Neural cell (in vitro differentiated cells): ENCODE measurements around the gene MORN4. TPM values are rescaled to one million over a fixed set of nuclear protein-coding genes. Genes with fewer than 3 reads are reported as not detected.

Experiments used
- H2AFZ ChIP-seq: fragments of 200-600, 300-800 bp; sonication (generic), shearing (Covaris generic); 2 replicates; pipeline ENCODE4 v1.6.0; 2014; ENCODE audit warnings: low read depth, mild to moderate bottlenecking, antibody characterized with exemption, low read length, moderate library complexity
- H3F3A ChIP-seq: fragments of 200-600 bp; shearing (Covaris generic); 2 replicates; pipeline ENCODE4 v1.6.1; 2016; ENCODE audit warnings: mild to moderate bottlenecking, moderate library complexity, mixed read lengths, antibody characterized with exemption, low read length; ENCODE audit not compliant: insufficient read depth, poor library complexity, severe bottlenecking
- H3K27ac ChIP-seq: fragments of 200-600, 300-800 bp; sonication (generic), shearing (Covaris generic); 2 replicates; pipeline ENCODE4 v1.5.1; 2014; ENCODE audit warnings: mild to moderate bottlenecking, low read length, moderate library complexity
- H3K27me3 ChIP-seq: fragments of 300-800, 200-600 bp; sonication (generic), shearing (Covaris generic); 2 replicates; pipeline ENCODE4 v1.6.0; 2014; ENCODE audit warnings: mild to moderate bottlenecking, low read depth, low read length, moderate library complexity; ENCODE audit not compliant: insufficient read depth
- H3K36me3 ChIP-seq: fragments of 300-800, 200-600 bp; sonication (generic), shearing (Covaris generic); 2 replicates; pipeline ENCODE4 v1.5.1; 2014; ENCODE audit warnings: mild to moderate bottlenecking, antibody characterized with exemption, low read length, moderate library complexity; ENCODE audit not compliant: insufficient read depth
- H3K4me2 ChIP-seq: fragments of 300-800, 200-600 bp; sonication (generic), shearing (Covaris generic); 2 replicates; pipeline ENCODE4 v1.6.0; 2014; ENCODE audit warnings: mild to moderate bottlenecking, low read length
- H3K4me3 ChIP-seq: fragments of 300-800, 200-600 bp; sonication (generic), shearing (Covaris generic); 2 replicates; pipeline ENCODE4 v1.5.1; 2014; ENCODE audit warnings: mild to moderate bottlenecking, low read length, moderate library complexity
- H3K79me2 ChIP-seq: fragments of 200-600 bp; shearing (Covaris generic); replicated peaks from 2 replicates; pipeline ENCODE4 v1.6.0; 2014; ENCODE audit warnings: mild to moderate bottlenecking, low read length, moderate library complexity; ENCODE audit not compliant: insufficient read depth
- H3K9ac ChIP-seq: fragments of 300-800, 200-600 bp; sonication (generic), shearing (Covaris generic); 2 replicates; pipeline ENCODE4 v1.6.1; 2016; ENCODE audit warnings: mild to moderate bottlenecking, low read length, mixed read lengths
- H3K9me2 ChIP-seq: fragments of 200-600 bp; shearing (Covaris generic); 2 replicates; pipeline ENCODE4 v1.6.1; 2016; ENCODE audit warnings: mild to moderate bottlenecking, low read length, mixed read lengths; ENCODE audit not compliant: insufficient read depth
- H3K9me3 ChIP-seq: fragments of 200-600, 300-800 bp; sonication (generic), shearing (Covaris generic); 2 replicates; pipeline ENCODE4 v1.6.1; 2016; ENCODE audit warnings: mild to moderate bottlenecking, mixed run types, low read length, moderate library complexity, mixed read lengths
- H4K20me1 ChIP-seq: fragments of 200-600 bp; shearing (Covaris generic); 2 replicates; pipeline ENCODE4 v1.6.1; 2016; ENCODE audit warnings: mild to moderate bottlenecking, mixed run types; ENCODE audit not compliant: insufficient read depth
- EP300 ChIP-seq: fragments of 450-650 bp; conservative IDR thresholded peaks from 2 replicates; pipeline ENCODE4 v1.6.1; 2014; ENCODE audit warnings: antibody characterized with exemption, mild to moderate bottlenecking, moderate library complexity; ENCODE audit not compliant: poor library complexity, severe bottlenecking
- EZH2 ChIP-seq: fragments of 200-600, 300-800 bp; shearing (Covaris generic), sonication (generic); IDR thresholded peaks from 2 replicates; pipeline ENCODE4 v1.6.1; 2014; ENCODE audit warnings: antibody characterized with exemption, low read length, borderline replicate concordance, mild to moderate bottlenecking; ENCODE audit not compliant: insufficient read depth, poor library complexity, severe bottlenecking
- MXI1 ChIP-seq: fragments of 450-650 bp; conservative IDR thresholded peaks from 2 replicates; pipeline ENCODE4 v1.6.1; 2014; ENCODE audit warnings: antibody characterized with exemption, mild to moderate bottlenecking; ENCODE audit not compliant: poor library complexity, severe bottlenecking
- POLR2AphosphoS5 ChIP-seq: IDR thresholded peaks from 2 replicates; pipeline ENCODE4 v1.6.1; 2012
- RAD21 ChIP-seq: fragments of 450-650 bp; conservative IDR thresholded peaks from 2 replicates; pipeline ENCODE4 v1.6.1; 2014; ENCODE audit warnings: antibody characterized with exemption, mild to moderate bottlenecking, moderate library complexity
- SMC3 ChIP-seq: fragments of 450-650 bp; conservative IDR thresholded peaks from 2 replicates; pipeline ENCODE4 v1.6.1; 2014; ENCODE audit warnings: antibody characterized with exemption, mild to moderate bottlenecking, moderate library complexity; ENCODE audit not compliant: poor library complexity
- TAF1 ChIP-seq: IDR thresholded peaks from 2 replicates; pipeline ENCODE4 v1.6.1; 2012; ENCODE audit warnings: low read depth
- polyA plus RNA-seq: library from polyadenylated mRNA; depleted of rRNA; stranded (reverse); fragments of >200 nt; gene quantifications from 2 replicates; pipeline ENCODE4 v1.2.3, GENCODE V29; 2014
- TF ChIP-seq, protein P1 (sequence below): IDR thresholded peaks from 2 replicates; pipeline ENCODE4 v1.6.1; 2012; ENCODE audit warnings: borderline replicate concordance
- TF ChIP-seq, protein P2 (sequence below): fragments of 450-650 bp; IDR thresholded peaks from 2 replicates; pipeline ENCODE4 v1.5.1; 2014; ENCODE audit warnings: antibody characterized with exemption, mild to moderate bottlenecking, moderate library complexity; ENCODE audit not compliant: poor library complexity, severe bottlenecking

MORN4 gene
- polyA plus RNA-seq, 1 donor from 2014 or later, result 64.7 TPM

DNA sequence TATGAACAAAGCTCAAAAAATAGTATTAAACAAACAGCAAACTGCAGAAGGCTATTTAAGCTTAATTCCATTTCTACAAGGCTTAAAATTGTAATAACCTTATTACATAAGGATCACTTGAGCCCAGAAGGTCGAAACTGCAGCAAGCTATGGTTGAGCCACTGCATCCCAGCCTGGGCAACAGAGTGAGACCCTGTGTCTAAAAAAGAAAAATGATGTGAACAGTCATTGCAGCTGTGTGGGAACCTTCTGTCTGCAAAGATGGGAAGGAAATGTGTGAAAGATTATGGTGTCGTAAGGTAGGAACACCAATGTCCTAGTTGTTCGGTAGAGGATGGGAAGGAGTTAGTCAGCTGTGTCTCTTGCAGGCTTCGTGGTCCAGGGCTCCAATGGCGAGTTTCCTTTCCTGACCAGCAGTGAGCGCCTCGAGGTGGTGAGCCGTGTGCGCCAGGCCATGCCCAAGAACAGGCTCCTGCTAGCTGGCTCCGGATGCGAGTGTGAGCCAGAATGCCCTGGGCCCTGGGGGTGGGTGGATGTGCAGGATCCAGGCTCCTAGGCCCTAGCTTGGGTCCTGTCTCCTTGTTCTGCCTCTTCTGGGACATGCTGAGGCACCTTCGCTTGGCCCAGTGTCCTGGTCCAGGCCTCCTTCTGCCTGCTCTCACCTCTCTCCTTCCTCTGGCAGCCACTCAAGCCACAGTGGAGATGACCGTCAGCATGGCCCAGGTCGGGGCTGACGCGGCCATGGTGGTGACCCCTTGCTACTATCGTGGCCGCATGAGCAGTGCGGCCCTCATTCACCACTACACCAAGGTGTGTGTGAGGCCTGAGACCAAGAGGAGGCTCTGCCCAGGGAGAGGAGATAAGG, 34.7 kb downstream of the MORN4 start:
- no peaks in the 10 kb centered on the region for H3K9me3 ChIP-seq
- H3K27me3 ChIP-seq, result no peaks in the 10 kb centered on the region
- TF ChIP-seq, protein P1, sequence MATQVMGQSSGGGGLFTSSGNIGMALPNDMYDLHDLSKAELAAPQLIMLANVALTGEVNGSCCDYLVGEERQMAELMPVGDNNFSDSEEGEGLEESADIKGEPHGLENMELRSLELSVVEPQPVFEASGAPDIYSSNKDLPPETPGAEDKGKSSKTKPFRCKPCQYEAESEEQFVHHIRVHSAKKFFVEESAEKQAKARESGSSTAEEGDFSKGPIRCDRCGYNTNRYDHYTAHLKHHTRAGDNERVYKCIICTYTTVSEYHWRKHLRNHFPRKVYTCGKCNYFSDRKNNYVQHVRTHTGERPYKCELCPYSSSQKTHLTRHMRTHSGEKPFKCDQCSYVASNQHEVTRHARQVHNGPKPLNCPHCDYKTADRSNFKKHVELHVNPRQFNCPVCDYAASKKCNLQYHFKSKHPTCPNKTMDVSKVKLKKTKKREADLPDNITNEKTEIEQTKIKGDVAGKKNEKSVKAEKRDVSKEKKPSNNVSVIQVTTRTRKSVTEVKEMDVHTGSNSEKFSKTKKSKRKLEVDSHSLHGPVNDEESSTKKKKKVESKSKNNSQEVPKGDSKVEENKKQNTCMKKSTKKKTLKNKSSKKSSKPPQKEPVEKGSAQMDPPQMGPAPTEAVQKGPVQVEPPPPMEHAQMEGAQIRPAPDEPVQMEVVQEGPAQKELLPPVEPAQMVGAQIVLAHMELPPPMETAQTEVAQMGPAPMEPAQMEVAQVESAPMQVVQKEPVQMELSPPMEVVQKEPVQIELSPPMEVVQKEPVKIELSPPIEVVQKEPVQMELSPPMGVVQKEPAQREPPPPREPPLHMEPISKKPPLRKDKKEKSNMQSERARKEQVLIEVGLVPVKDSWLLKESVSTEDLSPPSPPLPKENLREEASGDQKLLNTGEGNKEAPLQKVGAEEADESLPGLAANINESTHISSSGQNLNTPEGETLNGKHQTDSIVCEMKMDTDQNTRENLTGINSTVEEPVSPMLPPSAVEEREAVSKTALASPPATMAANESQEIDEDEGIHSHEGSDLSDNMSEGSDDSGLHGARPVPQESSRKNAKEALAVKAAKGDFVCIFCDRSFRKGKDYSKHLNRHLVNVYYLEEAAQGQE, result no peak
- no peak for TF ChIP-seq SMC3
- TF ChIP-seq, protein P2, sequence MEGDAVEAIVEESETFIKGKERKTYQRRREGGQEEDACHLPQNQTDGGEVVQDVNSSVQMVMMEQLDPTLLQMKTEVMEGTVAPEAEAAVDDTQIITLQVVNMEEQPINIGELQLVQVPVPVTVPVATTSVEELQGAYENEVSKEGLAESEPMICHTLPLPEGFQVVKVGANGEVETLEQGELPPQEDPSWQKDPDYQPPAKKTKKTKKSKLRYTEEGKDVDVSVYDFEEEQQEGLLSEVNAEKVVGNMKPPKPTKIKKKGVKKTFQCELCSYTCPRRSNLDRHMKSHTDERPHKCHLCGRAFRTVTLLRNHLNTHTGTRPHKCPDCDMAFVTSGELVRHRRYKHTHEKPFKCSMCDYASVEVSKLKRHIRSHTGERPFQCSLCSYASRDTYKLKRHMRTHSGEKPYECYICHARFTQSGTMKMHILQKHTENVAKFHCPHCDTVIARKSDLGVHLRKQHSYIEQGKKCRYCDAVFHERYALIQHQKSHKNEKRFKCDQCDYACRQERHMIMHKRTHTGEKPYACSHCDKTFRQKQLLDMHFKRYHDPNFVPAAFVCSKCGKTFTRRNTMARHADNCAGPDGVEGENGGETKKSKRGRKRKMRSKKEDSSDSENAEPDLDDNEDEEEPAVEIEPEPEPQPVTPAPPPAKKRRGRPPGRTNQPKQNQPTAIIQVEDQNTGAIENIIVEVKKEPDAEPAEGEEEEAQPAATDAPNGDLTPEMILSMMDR, result no peak
- no peak for TF ChIP-seq MXI1
- TF ChIP-seq RAD21, result no peak
- TF ChIP-seq TAF1, result no peak
- no peak for TF ChIP-seq EZH2
- TF ChIP-seq EP300, result no peak
- no peak for TF ChIP-seq POLR2AphosphoS5
- no peaks in the 10 kb centered on the region for H4K20me1 ChIP-seq
- no peaks in the 10 kb centered on the region for H3K9me2 ChIP-seq
- no peak overlapping the region for H3K4me2 ChIP-seq
- H3F3A ChIP-seq, result no peaks in the 10 kb centered on the region
- H3K36me3 ChIP-seq, result no peaks in the 10 kb centered on the region
- H2AFZ ChIP-seq, result no peak overlapping the region
- no peak overlapping the region for H3K4me3 ChIP-seq
- H3K9ac ChIP-seq, result no peak overlapping the region
- no peaks in the 10 kb centered on the region for H3K79me2 ChIP-seq
- H3K27ac ChIP-seq, result no peak overlapping the region

- no peak overlapping the region for H3K4me3 ChIP-seq
Measured at GRCh38 chr10:97597778-97598177, 35.5 kb downstream of the MORN4 start.

More at GRCh38 chr10:97597778-97598177, 35.5 kb downstream of the MORN4 start:
- Histone ChIP-seq H3K9me3 (no peaks in the 10 kb centered on the region), H3K36me3 (no peaks in the 10 kb centered on the region), H3K27me3 (no peaks in the 10 kb centered on the region), H4K20me1 (no peaks in the 10 kb centered on the region), H3K79me2 (no peaks in the 10 kb centered on the region), H3K9ac (no peak overlapping the region), H2AFZ (no peak overlapping the region), H3K27ac (no peak overlapping the region), H3K9me2 (no peaks in the 10 kb centered on the region), H3K4me2 (no peak overlapping the region), H3F3A (no peaks in the 10 kb centered on the region)
- no peak for TF ChIP-seq TAF1
- TF ChIP-seq, protein P2, result no peak
- no peak for TF ChIP-seq POLR2AphosphoS5
- no peak for TF ChIP-seq MXI1
- no peak for TF ChIP-seq RAD21
- no peak for TF ChIP-seq SMC3
- no peak for TF ChIP-seq EZH2
- TF ChIP-seq, protein P1, result no peak
- no peak for TF ChIP-seq EP300
